HAP-1 (cell line): ENCODE measurements around the gene ZNF283.
"Not testable (repeated sequence)": the region's sequence is repeated elsewhere in the genome, so short reads cannot be mapped to it uniquely, and the experiment has no call there.

Experiments used
- DNase-seq, 2 experiments: peaks; one replicate each; pipeline ENCODE4 v3.0.0-alpha.2; 2016 to 2020; ENCODE audit warnings: low spot score in 2 of 2
- H3K27me3 ChIP-seq: fragments of 250-450 bp; sonication (Bioruptor Pico); 2 replicates; pipeline ENCODE4 v1.5.1; 2020; ENCODE audit warnings: low read depth, mild to moderate bottlenecking, moderate library complexity
- H3K36me3 ChIP-seq: fragments of 250-450 bp; sonication (Bioruptor Pico); replicated peaks from 2 replicates; pipeline ENCODE4 v1.5.1; 2020; ENCODE audit warnings: mild to moderate bottlenecking
- H3K4me1 ChIP-seq: fragments of 250-450 bp; sonication (Bioruptor Pico); 2 replicates; pipeline ENCODE4 v1.5.1; 2020; ENCODE audit warnings: mild to moderate bottlenecking
- H3K4me3 ChIP-seq: fragments of 250-450 bp; sonication (Bioruptor Pico); 2 replicates; pipeline ENCODE4 v1.5.1; 2020; ENCODE audit warnings: mild to moderate bottlenecking, moderate library complexity
- H3K9me3 ChIP-seq: fragments of 250-450 bp; sonication (Bioruptor Pico); 2 replicates; pipeline ENCODE4 v1.5.1; 2020; ENCODE audit warnings: mild to moderate bottlenecking, moderate library complexity
- in situ Hi-C: fragments of 300-500 bp; cut with MboI; formaldehyde crosslinking; loops from 3 replicates; pipeline ENCODE4 v1.14.3; 2020; ENCODE audit warnings: low sequenced_read_pairs, inconsistent platforms, mixed read lengths

Gene ZNF283

GRCh38 chr19:43809762-43810696, 17.1 kb upstream of the ZNF283 start:
- DNase-seq = peak in 1 of 2 experiments; percentile 46
- Histone ChIP-seq H3K9me3 (no peaks in the 10 kb centered on the region; the same call in 1 of the 2 replicates), H3K27me3 (peaks cover 4% of the 10 kb centered on the region; the same call in 1 of the 2 replicates), H3K4me3 (no peak overlapping the region), H3K36me3 (no peaks in the 10 kb centered on the region), H3K4me1 (peaks cover 5% of the 10 kb centered on the region)
- in situ Hi-C loops = no loop called here

- H3K4me3 ChIP-seq = no peak overlapping the region
- peaks cover 4% of the 10 kb centered on the region; the same call in 1 of the 2 replicates for H3K27me3 ChIP-seq
- in situ Hi-C loops = no loop called here
- no peaks in the 10 kb centered on the region; the same call in 1 of the 2 replicates for H3K9me3 ChIP-seq
- DNase-seq = no peak
- H3K36me3 ChIP-seq = no peaks in the 10 kb centered on the region
- H3K4me1 ChIP-seq = no peaks in the 10 kb centered on the region; the same call in 1 of the 2 replicates
These were observed 15.3 kb upstream of the ZNF283 start for GRCh38 chr19:43811837-43812236.

GRCh38 chr19:43812259-43812658, 14.9 kb upstream of the ZNF283 start:
- no peak for DNase-seq
- no peak overlapping the region for H3K4me3 ChIP-seq
- peaks cover 4% of the 10 kb centered on the region; the same call in 1 of the 2 replicates for H3K27me3 ChIP-seq
- in situ Hi-C loops = no loop called here
- no peaks in the 10 kb centered on the region; the same call in 1 of the 2 replicates for H3K9me3 ChIP-seq
- no peaks in the 10 kb centered on the region for H3K4me1 ChIP-seq
- no peaks in the 10 kb centered on the region for H3K36me3 ChIP-seq

GRCh38 chr19:43812688-43813087, 14.4 kb upstream of the ZNF283 start:
- DNase-seq = no peak
- H3K9me3 ChIP-seq = no peaks in the 10 kb centered on the region; the same call in 1 of the 2 replicates
- in situ Hi-C loops = no loop called here

GRCh38 chr19:43814663-43815352, 12.3 kb upstream of the ZNF283 start:
- in situ Hi-C loops = no loop called here
- no peak for DNase-seq
- Histone ChIP-seq H3K4me3 (no peak overlapping the region), H3K9me3 (no peaks in the 10 kb centered on the region; the same call in 1 of the 2 replicates), H3K36me3 (no peaks in the 10 kb centered on the region), H3K4me1 (no peaks in the 10 kb centered on the region), H3K27me3 (no peaks in the 10 kb centered on the region)

More at GRCh38 chr19:43812688-43813087, 14.4 kb upstream of the ZNF283 start:
- Histone ChIP-seq H3K36me3 (no peaks in the 10 kb centered on the region), H3K27me3 (peaks cover 3% of the 10 kb centered on the region; the same call in 1 of the 2 replicates), H3K4me1 (no peaks in the 10 kb centered on the region), H3K4me3 (no peak overlapping the region)

- in situ Hi-C loops, H3K27me3 ChIP-seq, H3K4me1 ChIP-seq, DNase-seq, H3K9me3 ChIP-seq, H3K36me3 ChIP-seq, H3K4me3 ChIP-seq: not testable (repeated sequence)
These were observed 9.7 kb upstream of the ZNF283 start for GRCh38 chr19:43817454-43817853.

GRCh38 chr19:43818500-43818899, 8.6 kb upstream of the ZNF283 start:
- H3K27me3 ChIP-seq = no peaks in the 10 kb centered on the region
- in situ Hi-C loops = no loop called here
- no peak for DNase-seq
- no peaks in the 10 kb centered on the region for H3K9me3 ChIP-seq
- no peak overlapping the region for H3K4me3 ChIP-seq
- no peaks in the 10 kb centered on the region for H3K4me1 ChIP-seq
- no peaks in the 10 kb centered on the region for H3K36me3 ChIP-seq

GRCh38 chr19:43820098-43820883, 6.8 kb upstream of the ZNF283 start:
- no peak for DNase-seq
- no peak overlapping the region for H3K4me3 ChIP-seq

GRCh38 chr19:43820884-43821215, 6.3 kb upstream of the ZNF283 start:
- in situ Hi-C loops = no loop called here
- DNase-seq = no peak
- H3K4me1 ChIP-seq = no peaks in the 10 kb centered on the region
- H3K36me3 ChIP-seq = no peaks in the 10 kb centered on the region
- H3K27me3 ChIP-seq = peaks cover 3% of the 10 kb centered on the region; the same call in 1 of the 2 replicates
- H3K4me3 ChIP-seq = no peak overlapping the region
- no peaks in the 10 kb centered on the region for H3K9me3 ChIP-seq

More at GRCh38 chr19:43820098-43820883, 6.8 kb upstream of the ZNF283 start:
- H3K36me3 ChIP-seq = no peaks in the 10 kb centered on the region
- in situ Hi-C loops = no loop called here
- H3K27me3 ChIP-seq = peaks cover 3% of the 10 kb centered on the region; the same call in 1 of the 2 replicates
- H3K9me3 ChIP-seq = no peaks in the 10 kb centered on the region
- no peaks in the 10 kb centered on the region for H3K4me1 ChIP-seq

GRCh38 chr19:43823856-43824255, 3.3 kb upstream of the ZNF283 start:
- H3K4me3 ChIP-seq, H3K36me3 ChIP-seq, DNase-seq, H3K9me3 ChIP-seq, H3K27me3 ChIP-seq, H3K4me1 ChIP-seq, in situ Hi-C loops: not testable (repeated sequence)

GRCh38 chr19:43824572-43824971, 2.5 kb upstream of the ZNF283 start:
- H3K36me3 ChIP-seq, DNase-seq, H3K4me3 ChIP-seq, H3K27me3 ChIP-seq, in situ Hi-C loops, H3K4me1 ChIP-seq, H3K9me3 ChIP-seq: not testable (repeated sequence)

- no peak for DNase-seq
- Histone ChIP-seq H3K27me3 (no peaks in the 10 kb centered on the region), H3K36me3 (peaks cover 59% of the 10 kb centered on the region), H3K4me3 (no peak overlapping the region), H3K4me1 (no peaks in the 10 kb centered on the region), H3K9me3 (peaks cover 7% of the 10 kb centered on the region)
- in situ Hi-C loops = no loop called here
These were observed 12.0 kb downstream of the ZNF283 start for GRCh38 chr19:43839139-43839538.

GRCh38 chr19:43842007-43842406, 14.9 kb downstream of the ZNF283 start:
- no peak for DNase-seq
- peaks cover 10% of the 10 kb centered on the region for H3K9me3 ChIP-seq
- in situ Hi-C loops = no loop called here
- no peaks in the 10 kb centered on the region for H3K27me3 ChIP-seq
- H3K4me1 ChIP-seq = no peaks in the 10 kb centered on the region
- no peak overlapping the region for H3K4me3 ChIP-seq
- peaks cover 40% of the 10 kb centered on the region for H3K36me3 ChIP-seq
